Stimulated activated memory B cell treated with anti-CD40 and anti-IgM and Interleukin-4, amounts not matched to agents 10 μg/mL and 1 μg/mL and 100 μg/mL, for 72 hours (primary cell): ENCODE results near the gene FAM83G.
"Not testable (repeated sequence)": the region's sequence is repeated elsewhere in the genome, so short reads cannot be mapped to it uniquely, and the experiment has no call there.

Experiments used
- ATAC-seq: fragments of 150-1000 bp; cut with Tn5 transposase; 2 replicates; pipeline ENCODE4 v1.10.0; 2021
- H3K27ac Mint-ChIP-seq: one replicate; pipeline ENCODE4 v1.8.0; 2022; ENCODE audit warnings: mild to moderate bottlenecking, mixed read lengths
- H3K27me3 Mint-ChIP-seq: one replicate; pipeline ENCODE4 v1.8.0; 2022; ENCODE audit warnings: mixed read lengths
- H3K36me3 Mint-ChIP-seq: one replicate; pipeline ENCODE4 v1.8.0; 2022; ENCODE audit warnings: mixed read lengths
- H3K4me1 Mint-ChIP-seq: one replicate; pipeline ENCODE4 v1.8.0; 2022; ENCODE audit warnings: mixed read lengths
- H3K4me3 Mint-ChIP-seq: one replicate; pipeline ENCODE4 v1.8.0; 2022; ENCODE audit warnings: mild to moderate bottlenecking, moderate library complexity, mixed read lengths
- H3K9me3 Mint-ChIP-seq: one replicate; pipeline ENCODE4 v1.8.0; 2022; ENCODE audit warnings: mixed read lengths

Gene FAM83G

DNA sequence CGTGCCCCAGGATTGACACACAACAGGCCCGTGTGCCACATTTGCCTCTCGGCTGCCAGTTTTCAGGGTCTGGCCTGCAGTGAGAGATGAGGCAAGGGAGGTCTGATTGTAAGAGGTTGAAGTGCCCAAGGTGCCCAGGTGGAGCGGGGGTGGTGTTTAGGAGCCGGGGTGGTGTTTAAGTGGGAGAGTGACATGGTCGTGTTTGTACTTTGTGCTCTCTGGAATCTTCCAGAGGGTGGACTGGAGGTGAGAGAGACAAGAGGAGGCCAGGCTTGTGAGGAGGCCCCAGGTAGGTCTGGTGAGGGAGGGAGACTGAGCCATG lies 42.1 kb downstream of the FAM83G start:
- Mint-ChIP-seq H3K27ac (peak overlapping the region; percentile 25), H3K9me3 (no peaks in the 10 kb centered on the region), H3K4me3 (no peak overlapping the region), H3K36me3 (no peaks in the 10 kb centered on the region), H3K4me1 (peaks cover 20% of the 10 kb centered on the region), H3K27me3 (no peaks in the 10 kb centered on the region)
- no peak for ATAC-seq

DNA sequence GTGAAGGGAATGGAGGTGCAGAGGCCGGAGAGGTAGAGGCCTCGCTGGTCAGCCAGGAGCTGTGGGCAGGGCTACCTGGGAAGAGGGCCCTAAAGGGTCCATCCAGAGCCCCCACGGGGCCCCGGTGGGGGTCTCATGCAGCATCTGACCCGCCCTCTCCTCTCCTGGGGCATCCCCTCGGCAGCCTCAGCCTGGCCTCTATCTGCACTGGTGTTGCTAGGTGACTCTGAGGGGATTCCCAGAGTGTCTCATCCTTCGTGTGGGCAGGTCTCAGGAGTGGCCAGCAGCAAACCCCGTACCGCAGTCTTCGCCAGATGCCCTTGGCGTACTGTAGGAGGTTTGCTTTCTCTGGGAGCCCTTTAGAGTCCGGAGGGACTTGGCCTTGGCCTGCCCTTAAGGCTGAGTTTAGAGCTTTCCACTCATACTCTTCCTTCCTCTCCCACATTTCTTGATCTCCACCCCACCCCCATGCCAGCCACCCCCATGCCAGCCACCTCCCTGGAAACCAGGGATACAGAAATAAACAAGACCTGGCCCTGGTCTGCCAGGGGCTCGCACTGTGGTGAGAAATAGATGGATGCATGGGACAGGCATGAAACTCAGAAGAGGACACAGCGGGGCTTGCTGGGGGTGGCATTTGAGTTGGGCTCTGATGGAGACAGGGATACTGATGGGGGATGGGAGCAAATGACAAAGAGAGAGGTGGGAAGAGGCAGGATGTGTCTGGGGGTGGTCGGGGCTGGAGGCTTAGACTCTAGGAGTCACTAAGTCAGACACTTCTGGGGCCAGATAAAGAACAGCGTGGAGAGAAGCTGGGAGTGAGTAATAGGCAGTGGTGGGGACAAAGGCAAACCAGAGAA lies 42.7 kb downstream of the FAM83G start:
- H3K4me3 Mint-ChIP-seq = no peak overlapping the region
- H3K4me1 Mint-ChIP-seq = peaks cover 20% of the 10 kb centered on the region
- peak; percentile 67 for ATAC-seq

DNA sequence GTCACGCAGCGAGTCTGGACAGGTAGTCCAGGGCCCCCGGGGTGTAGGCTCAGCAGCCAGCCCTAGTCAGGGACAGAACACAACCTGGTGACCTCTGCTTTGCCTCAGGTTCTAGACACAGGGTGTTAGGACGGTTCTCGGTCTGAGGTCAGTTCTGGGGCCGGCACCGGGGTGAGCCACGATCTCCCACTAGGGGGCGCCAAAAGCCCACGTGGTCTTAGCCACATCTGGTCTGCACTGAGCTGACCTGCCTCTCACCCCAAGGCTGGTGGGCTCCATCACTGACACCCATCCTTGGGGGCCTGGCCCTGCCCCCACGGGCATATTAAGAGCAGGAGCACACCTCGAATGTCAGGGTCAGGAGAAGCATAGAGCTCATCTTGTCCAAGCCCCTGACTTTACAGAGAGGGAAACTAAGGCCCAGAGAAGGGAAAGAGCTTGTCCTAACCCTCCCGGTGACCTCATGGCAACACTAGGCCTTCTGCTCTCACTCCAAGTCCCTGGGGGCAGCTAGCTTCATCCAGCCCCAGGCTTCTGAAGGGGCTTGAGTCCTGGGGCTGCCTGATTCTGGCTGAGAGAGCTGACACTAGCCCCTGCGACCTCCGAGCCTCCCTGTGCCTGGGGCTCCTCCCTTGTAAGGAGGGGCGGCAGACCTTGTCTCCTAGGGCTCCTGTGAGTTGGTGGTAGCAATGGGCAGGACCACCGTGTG lies 43.6 kb downstream of the FAM83G start:
- Mint-ChIP-seq H3K4me3 (no peak overlapping the region), H3K9me3 (no peaks in the 10 kb centered on the region), H3K4me1 (peaks cover 20% of the 10 kb centered on the region), H3K27me3 (no peaks in the 10 kb centered on the region), H3K27ac (peak overlapping the region; percentile 25), H3K36me3 (no peaks in the 10 kb centered on the region)
- ATAC-seq = peak; percentile 87

More for the DNA sequence above, 42.7 kb downstream of the FAM83G start:
- H3K9me3 Mint-ChIP-seq = no peaks in the 10 kb centered on the region
- H3K36me3 Mint-ChIP-seq = no peaks in the 10 kb centered on the region
- peak overlapping the region; percentile 25 for H3K27ac Mint-ChIP-seq
- H3K27me3 Mint-ChIP-seq = no peaks in the 10 kb centered on the region

DNA sequence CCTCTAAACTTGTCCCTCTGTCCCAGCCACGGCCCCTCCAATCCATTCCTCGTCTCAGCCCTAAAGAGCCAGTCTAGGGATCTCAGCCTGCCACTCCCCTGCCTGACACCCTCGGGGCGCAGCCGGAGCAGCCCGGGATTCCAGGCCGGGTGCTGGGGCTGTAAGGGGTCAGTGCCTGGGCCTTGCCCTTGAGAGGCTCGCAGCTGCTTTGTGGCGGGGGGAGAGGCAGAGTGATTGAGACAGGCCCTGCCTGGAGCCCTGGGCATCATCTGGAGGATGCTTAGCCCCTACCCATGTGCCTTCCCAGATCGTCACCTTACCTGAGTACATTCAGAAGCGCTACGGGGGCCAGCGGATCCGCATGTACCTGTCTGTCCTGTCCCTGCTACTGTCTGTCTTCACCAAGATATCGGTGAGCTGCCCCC lies 44.3 kb downstream of the FAM83G start:
- Mint-ChIP-seq H3K4me3 (no peak overlapping the region), H3K36me3 (no peaks in the 10 kb centered on the region), H3K9me3 (no peaks in the 10 kb centered on the region), H3K27me3 (no peaks in the 10 kb centered on the region), H3K4me1 (peaks cover 25% of the 10 kb centered on the region), H3K27ac (peak overlapping the region; percentile 25)
- ATAC-seq = no peak

DNA sequence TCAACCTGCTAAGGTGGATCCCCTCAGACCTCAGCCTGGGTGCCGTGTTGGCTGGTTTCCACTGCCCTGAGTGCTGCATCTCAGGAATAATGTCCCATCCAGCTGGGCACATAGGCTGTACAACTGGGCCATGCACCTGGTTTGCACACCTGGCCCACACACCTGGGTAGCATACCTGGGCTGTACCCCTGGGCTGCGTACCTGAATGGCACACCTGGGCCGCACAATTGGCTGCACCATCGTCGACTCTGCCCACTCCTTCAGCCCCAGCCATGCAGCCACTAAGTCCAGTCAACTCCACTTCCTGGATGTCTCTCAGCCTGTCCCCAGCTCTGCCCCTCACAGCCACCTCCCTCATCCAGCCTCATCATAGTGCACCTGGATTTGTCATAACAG lies 44.7 kb downstream of the FAM83G start:
- H3K36me3 Mint-ChIP-seq = no peaks in the 10 kb centered on the region
- no peaks in the 10 kb centered on the region for H3K9me3 Mint-ChIP-seq
- ATAC-seq = no peak
- peaks cover 26% of the 10 kb centered on the region for H3K4me1 Mint-ChIP-seq
- no peaks in the 10 kb centered on the region for H3K27me3 Mint-ChIP-seq
- no peak overlapping the region for H3K4me3 Mint-ChIP-seq
- H3K27ac Mint-ChIP-seq = no peak overlapping the region

DNA sequence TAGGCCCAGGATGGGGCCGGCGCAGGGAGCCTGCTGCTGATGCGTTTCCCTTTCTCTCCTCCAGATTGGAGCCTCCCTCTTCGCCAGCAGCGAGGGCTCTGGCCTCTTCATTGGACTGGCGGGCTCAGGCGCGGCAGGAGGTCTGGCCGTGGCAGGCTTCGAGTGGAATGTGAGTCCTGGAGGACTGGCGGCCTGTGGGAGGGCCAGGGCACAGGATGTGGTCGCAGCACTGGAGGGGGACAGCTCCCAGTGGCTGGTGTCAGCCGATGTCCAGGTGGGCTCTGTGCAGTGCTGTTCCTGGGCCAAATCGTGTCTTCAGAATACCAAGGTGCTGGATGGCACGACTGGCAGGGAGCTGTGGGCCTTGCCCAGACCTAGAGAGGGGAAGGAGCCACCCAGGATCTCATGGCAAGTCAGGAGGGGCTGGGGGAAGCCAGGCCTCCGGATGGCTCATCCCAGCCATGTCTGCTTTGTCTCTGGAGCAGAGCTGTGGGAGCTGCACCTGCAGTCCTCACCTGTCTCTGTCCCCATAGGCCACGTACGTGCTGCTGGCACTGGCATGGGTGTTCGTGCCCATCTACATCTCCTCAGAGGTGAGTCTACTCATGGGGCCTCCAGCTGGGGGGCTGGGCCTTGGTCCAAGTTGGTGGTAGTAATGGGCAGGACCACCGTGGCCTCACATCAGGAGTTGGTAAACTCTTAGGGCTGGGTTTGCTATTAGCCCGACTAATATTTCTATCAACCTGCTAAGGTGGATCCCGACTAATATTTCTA lies 45.3 kb downstream of the FAM83G start:
- H3K36me3 Mint-ChIP-seq = no peaks in the 10 kb centered on the region
- H3K27me3 Mint-ChIP-seq = no peaks in the 10 kb centered on the region
- peaks cover 26% of the 10 kb centered on the region for H3K4me1 Mint-ChIP-seq
- no peak for ATAC-seq
- H3K27ac Mint-ChIP-seq = no peak overlapping the region
- H3K9me3 Mint-ChIP-seq = no peaks in the 10 kb centered on the region
- no peak overlapping the region for H3K4me3 Mint-ChIP-seq

DNA sequence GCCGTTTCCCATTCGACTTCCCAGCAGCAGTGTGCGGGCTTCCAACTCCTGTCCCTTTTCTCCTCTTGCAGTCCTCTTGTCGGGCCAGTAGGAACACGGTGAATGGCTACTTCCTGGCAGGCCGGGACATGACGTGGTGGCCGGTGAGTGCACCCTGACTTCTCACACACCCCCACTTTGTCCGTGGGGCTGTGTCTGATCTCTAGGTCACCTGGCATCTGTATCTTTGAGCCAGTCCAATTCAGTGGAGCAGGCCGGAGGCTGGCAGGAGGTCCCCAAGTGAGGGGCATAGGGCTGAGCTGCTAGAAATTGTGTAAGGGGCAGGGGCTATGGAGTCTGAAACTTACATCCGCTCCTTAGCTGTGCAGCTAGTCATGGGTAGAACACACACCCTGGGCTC lies 46.0 kb downstream of the FAM83G start:
- H3K9me3 Mint-ChIP-seq = no peaks in the 10 kb centered on the region
- no peaks in the 10 kb centered on the region for H3K36me3 Mint-ChIP-seq
- H3K27me3 Mint-ChIP-seq = no peaks in the 10 kb centered on the region
- peaks cover 26% of the 10 kb centered on the region for H3K4me1 Mint-ChIP-seq
- ATAC-seq = no peak
- no peak overlapping the region for H3K27ac Mint-ChIP-seq
- H3K4me3 Mint-ChIP-seq = no peak overlapping the region

DNA sequence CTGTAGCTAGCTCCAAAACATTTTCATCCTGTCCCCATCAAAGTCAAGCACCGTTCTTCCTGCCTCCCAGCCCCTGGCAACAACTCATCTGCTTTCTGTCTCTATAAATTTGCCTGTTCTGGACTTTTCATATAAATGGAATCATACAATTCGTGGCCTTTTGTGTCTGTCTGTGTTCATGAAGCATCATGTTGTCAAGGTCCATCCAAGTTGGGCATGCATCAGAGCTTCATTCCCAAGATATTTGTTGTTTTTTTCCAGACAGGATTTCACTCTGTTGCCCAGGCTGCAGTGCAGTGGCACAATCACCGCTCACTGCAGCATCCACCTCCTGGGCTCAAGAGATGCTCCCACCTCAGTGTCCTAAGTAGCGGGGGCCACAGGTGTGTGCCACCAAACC lies 46.7 kb downstream of the FAM83G start:
- Mint-ChIP-seq H3K27ac (no peak overlapping the region), H3K36me3 (no peaks in the 10 kb centered on the region), H3K4me1 (peaks cover 26% of the 10 kb centered on the region), H3K4me3 (no peak overlapping the region), H3K27me3 (no peaks in the 10 kb centered on the region), H3K9me3 (no peaks in the 10 kb centered on the region)
- no peak for ATAC-seq

DNA sequence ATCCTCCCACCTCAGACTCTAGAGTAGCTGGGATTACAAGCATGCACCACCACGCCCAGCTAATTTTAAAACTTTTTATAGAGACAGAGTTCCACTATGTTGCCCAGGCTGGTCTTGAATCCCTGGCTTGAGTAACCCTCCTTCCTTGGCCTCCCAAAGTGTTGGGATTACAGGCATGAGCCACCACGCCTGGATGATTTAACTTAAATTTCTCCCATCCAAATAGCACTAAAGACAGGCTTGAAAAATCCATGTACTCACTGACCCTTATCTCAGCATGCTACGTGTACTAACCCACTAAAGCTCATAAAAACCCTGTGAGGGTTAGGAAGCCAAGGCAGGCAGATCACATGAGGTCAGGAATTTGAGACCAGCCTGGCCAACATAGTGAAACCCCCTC lies 48.0 kb downstream of the FAM83G start:
- Mint-ChIP-seq H3K4me3 (no peak overlapping the region), H3K27ac (no peak overlapping the region), H3K9me3 (no peaks in the 10 kb centered on the region), H3K36me3 (no peaks in the 10 kb centered on the region), H3K27me3 (no peaks in the 10 kb centered on the region), H3K4me1 (peaks cover 18% of the 10 kb centered on the region)
- ATAC-seq = no peak

DNA sequence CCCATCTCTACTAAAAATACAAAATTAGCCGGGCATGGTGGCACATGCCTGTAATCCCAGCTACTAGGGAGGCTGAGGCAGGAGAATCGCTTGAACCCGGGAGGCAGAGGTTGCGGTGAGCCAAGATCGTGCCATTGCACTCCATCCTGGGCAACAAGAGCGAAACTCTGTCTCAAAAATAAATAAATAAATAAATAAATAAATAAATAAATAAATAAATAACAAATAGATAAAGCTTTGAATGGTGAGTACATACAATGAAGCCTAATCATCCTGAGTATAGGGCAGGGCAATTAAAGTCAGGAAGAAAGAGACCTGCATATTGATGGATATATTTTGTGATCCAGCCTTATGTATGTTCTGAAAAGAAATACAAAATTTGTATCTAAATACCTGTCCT lies 48.5 kb downstream of the FAM83G start:
- H3K36me3 Mint-ChIP-seq, H3K27ac Mint-ChIP-seq, H3K27me3 Mint-ChIP-seq, H3K4me3 Mint-ChIP-seq, ATAC-seq, H3K9me3 Mint-ChIP-seq: not testable (repeated sequence)
- peaks cover 12% of the 10 kb centered on the region for H3K4me1 Mint-ChIP-seq

DNA sequence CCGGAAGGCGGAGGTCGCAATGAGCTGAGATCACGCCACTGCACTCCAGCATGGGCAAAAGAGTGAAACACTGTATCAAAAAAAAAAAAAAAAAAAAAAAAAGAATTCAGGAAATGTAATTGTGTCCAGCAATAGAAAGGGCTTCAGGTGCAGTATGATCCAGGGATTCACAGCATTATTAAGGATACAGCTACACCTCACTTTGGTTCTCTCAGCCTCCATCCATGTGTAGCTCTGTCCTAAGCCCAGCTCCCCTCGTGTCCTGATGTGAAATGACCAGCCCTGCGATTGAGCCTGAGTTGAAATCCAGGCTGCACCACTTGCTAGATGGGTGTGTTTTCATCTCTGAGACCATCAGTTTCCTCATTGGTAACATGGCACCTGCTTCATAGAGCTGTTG lies 49.6 kb downstream of the FAM83G start:
- Mint-ChIP-seq H3K9me3 (no peaks in the 10 kb centered on the region), H3K4me1 (peaks cover 6% of the 10 kb centered on the region), H3K4me3 (no peak overlapping the region), H3K36me3 (no peaks in the 10 kb centered on the region), H3K27me3 (peaks cover 10% of the 10 kb centered on the region), H3K27ac (no peak overlapping the region)
- ATAC-seq = no peak

DNA sequence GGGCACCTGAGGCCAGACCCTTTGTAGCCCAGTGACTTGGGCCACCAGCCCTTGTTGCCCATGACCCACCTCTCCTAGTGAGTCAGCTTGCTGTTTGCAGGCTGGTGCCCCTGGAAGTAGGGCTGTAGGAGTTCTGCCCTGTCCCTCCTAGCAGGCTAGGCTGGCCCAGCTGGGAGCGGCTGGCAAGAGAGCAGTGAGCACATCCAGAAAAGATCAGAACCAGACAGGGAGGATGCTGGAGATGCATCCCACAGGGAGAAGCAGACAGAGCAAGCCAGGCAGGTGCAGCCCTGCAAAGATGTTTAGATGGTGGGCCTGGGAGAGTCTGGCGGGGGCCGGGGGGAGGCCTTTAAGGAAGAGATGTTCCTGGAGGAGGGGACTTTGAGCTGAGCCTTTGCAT lies 50.2 kb downstream of the FAM83G start:
- no peak for ATAC-seq
- H3K9me3 Mint-ChIP-seq = no peaks in the 10 kb centered on the region
- peaks cover 14% of the 10 kb centered on the region for H3K27me3 Mint-ChIP-seq
- no peak overlapping the region for H3K4me3 Mint-ChIP-seq
- no peak overlapping the region for H3K27ac Mint-ChIP-seq
- H3K4me1 Mint-ChIP-seq = peaks cover 6% of the 10 kb centered on the region
- no peaks in the 10 kb centered on the region for H3K36me3 Mint-ChIP-seq

DNA sequence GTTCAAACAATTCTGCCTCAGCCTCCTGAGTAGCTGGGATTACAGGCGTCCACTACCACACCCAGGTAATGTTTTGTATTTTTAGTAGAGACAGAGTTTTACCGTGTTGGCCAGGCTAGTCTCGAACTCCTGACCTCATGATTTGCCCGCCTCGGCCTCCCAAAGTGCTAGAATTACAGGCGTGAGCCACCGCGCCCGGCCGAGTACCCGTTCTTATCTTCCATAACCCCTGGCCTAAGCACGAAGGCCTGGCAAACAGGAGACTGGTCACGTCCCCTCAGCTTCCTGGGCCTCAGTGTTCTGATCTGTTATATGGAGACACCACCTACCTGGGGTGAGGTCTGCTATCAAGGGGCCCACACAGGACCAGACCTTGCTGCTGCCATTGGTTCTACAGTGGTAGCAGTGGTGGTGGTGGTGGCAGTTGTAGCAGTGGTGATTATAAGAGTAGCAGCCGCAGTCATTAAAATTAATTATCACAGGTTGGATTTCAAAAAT lies 51.3 kb downstream of the FAM83G start:
- H3K4me3 Mint-ChIP-seq = no peak overlapping the region
- ATAC-seq = no peak
- peaks cover 15% of the 10 kb centered on the region for H3K27me3 Mint-ChIP-seq
- no peak overlapping the region for H3K27ac Mint-ChIP-seq
- H3K36me3 Mint-ChIP-seq = no peaks in the 10 kb centered on the region
- H3K4me1 Mint-ChIP-seq = peaks cover 6% of the 10 kb centered on the region
- H3K9me3 Mint-ChIP-seq = no peaks in the 10 kb centered on the region

DNA sequence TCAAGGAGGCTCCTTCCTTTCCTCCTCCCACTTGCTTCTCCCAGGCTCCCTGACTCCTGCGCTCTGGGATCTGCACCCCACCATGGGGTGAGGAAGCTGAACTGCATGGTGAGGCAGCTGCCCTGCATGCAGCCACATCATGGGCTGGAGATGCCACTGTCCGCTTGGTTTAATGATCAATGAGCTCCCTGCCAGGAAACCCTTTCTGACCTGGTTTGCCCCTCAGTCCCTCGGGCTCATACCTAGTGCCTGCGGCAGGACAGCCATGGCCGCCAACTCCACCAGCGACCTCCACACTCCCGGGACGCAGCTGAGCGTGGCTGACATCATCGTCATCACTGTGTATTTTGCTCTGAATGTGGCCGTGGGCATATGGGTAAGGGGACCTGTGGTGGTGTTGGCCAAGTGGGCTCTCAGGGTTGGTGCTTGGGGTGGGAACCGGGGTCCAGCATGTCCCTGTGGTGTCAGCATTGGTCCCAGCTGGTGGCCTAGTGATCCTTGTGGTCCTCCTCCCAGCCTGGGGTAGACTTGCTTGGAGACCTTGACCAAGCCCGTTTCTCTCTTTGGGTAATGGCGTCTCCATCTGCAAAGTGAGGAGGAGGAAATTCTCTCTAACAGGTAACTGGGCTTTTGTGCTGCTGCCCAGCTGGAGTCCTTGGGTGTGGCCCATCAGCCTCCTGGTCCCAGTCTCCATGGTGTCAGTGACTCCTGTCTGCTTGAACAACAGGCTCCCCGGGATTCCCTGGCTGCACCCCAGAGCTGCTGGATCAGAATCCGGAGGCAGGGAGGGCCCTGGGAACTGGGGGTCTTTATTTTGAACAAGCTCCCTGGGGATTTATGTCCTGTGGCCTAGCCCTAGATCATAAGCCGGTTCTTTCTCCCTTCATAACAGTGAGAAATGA lies 52.4 kb downstream of the FAM83G start, which contains the start of gene SLC5A10:
Gene SLC5A10 (plus strand): TSS at position 225 of the 902 bp plus-strand sequence. CDS start 41 bp downstream, at position 266.
- H3K27ac Mint-ChIP-seq = no peak within 1 kb of the TSS
- H3K36me3 Mint-ChIP-seq = no peaks in the 10 kb centered on the region
- peaks cover 26% of the 10 kb centered on the region for H3K27me3 Mint-ChIP-seq
- no peak for ATAC-seq
- H3K4me3 Mint-ChIP-seq = no peak within 1 kb of the TSS
- H3K9me3 Mint-ChIP-seq = no peaks in the 10 kb centered on the region
- peaks cover 6% of the 10 kb centered on the region for H3K4me1 Mint-ChIP-seq
